PC-3 (cell line): ENCODE data around the gene CDC16.

Source experiments
- CTCF ChIP-seq: fragments of 300-600 bp; sonication (generic); conservative IDR thresholded peaks from 2 replicates; pipeline ENCODE4 v1.5.1; 2017; ENCODE audit warnings: antibody characterized with exemption, low read depth, mild to moderate bottlenecking, low read length
- EZH2phosphoT487 ChIP-seq: fragments of 300-600 bp; sonication (generic); IDR thresholded peaks from 2 replicates; pipeline ENCODE4 v1.6.1; 2018; ENCODE audit warnings: mild to moderate bottlenecking, antibody characterized with exemption, low read length, borderline replicate concordance

GRCh38 chr13:114263578-114263977, 28.9 kb downstream of the CDC16 start:
- no peak for TF ChIP-seq CTCF
- no peak for TF ChIP-seq EZH2phosphoT487
